Endothelial cell of umbilical vein (primary cell): ENCODE results near the gene ZNF160. TPM values are rescaled to one million over a fixed set of nuclear protein-coding genes. Genes with fewer than 3 reads are reported as not detected.
A peak's percentile ranks its signal among the peaks of the same experiment; 100 is the strongest.

Source experiments
- BruUV-seq: library from RNA; stranded (reverse); fragments of 400-500 nt; replicated peaks from 2 replicates; lab custom pipeline; 2021; lab: Mats Ljungman, UMichigan
- CTCF ChIA-PET: fragments of 300-600, 350-600 bp; sonication (Branson Sonifier 250); formaldehyde crosslinking; loops from one replicate; lab custom pipeline; 2021; ENCODE audit warnings: antibody characterized with exemption, inconsistent platforms; lab: Charles Lee
- POLR2A ChIA-PET: fragments of 300-600, 350-600 bp; sonication (Branson Sonifier 250); formaldehyde crosslinking; loops from one replicate; lab custom pipeline; 2021; ENCODE audit warnings: antibody characterized with exemption, inconsistent platforms; lab: Charles Lee
- DNase-seq: peaks from one replicate; pipeline ENCODE4 v3.0.0-alpha.2; 2011; ENCODE audit warnings: low read depth, low spot score
- FAIRE-seq: peaks from 2 replicates; lab custom pipeline; 2011; peaks lifted over from hg19 to GRCh38; lab: Jason Lieb, UNC
- H2AFZ ChIP-seq: 2 replicates; pipeline ENCODE4 v1.6.0; 2012; ENCODE audit warnings: low read depth, low read length, control low read depth, inconsistent platforms
- H3K27ac ChIP-seq: 2 replicates; pipeline ENCODE4 v1.5.1; 2011; ENCODE audit warnings: low read depth, mild to moderate bottlenecking, control low read depth, low read length, moderate library complexity; ENCODE audit not compliant: insufficient read depth
- H3K27me3 ChIP-seq, 2 experiments: 2 replicates each; pipeline versions ENCODE4 v1.6.0 to v1.6.1; 2011; ENCODE audit warnings: low read length in 2 of 2, mixed read lengths in 1 of 2; ENCODE audit not compliant: control insufficient read depth in 2 of 2, insufficient read depth in 2 of 2
- H3K36me3 ChIP-seq, 2 experiments: 2 replicates in 1 of 2; 3 replicates in 1 of 2; pipeline ENCODE4 v1.5.1; 2011; ENCODE audit warnings: low read length in 2 of 2, mild to moderate bottlenecking in 1 of 2, moderate library complexity in 1 of 2; ENCODE audit not compliant: control insufficient read depth in 2 of 2, insufficient read depth in 2 of 2; ENCODE audit errors: extremely low read depth in 1 of 2
- H3K4me1 ChIP-seq: 3 replicates; pipeline ENCODE4 v1.5.1; 2011; ENCODE audit warnings: mild to moderate bottlenecking, low read length; ENCODE audit not compliant: control insufficient read depth, insufficient read depth; ENCODE audit errors: extremely low read depth
- H3K4me2 ChIP-seq: 2 replicates; pipeline ENCODE4 v1.6.1; 2011; ENCODE audit warnings: low read length, control low read depth, mixed read lengths; ENCODE audit not compliant: insufficient read depth
- H3K4me3 ChIP-seq, 3 experiments: fragments of 200-600 bp in 1 of 3; sonication (generic), shearing (Covaris generic) in 1 of 3; replicated peaks in 1 of 3; 2 replicates each; pipeline ENCODE4 v1.5.1; 2011 to 2016; ENCODE audit warnings: control low read depth in 3 of 3, low read length in 3 of 3, mild to moderate bottlenecking in 2 of 3, inconsistent platforms in 1 of 3, low read depth in 1 of 3, moderate library complexity in 1 of 3; ENCODE audit not compliant: insufficient read depth in 1 of 3
- H3K79me2 ChIP-seq: 2 replicates; pipeline ENCODE4 v1.6.0; 2012; ENCODE audit warnings: low read length, inconsistent platforms; ENCODE audit not compliant: control insufficient read depth, insufficient read depth
- H3K9ac ChIP-seq: replicated peaks from 2 replicates; pipeline ENCODE3; 2011; ENCODE audit warnings: low read length, control low read depth; ENCODE audit not compliant: insufficient read depth; ENCODE audit errors: extremely low read depth
- H3K9me1 ChIP-seq: replicated peaks from 3 replicates; pipeline ENCODE4 v1.6.0; 2011; ENCODE audit warnings: mild to moderate bottlenecking, low read length; ENCODE audit not compliant: control insufficient read depth, insufficient read depth; ENCODE audit errors: extremely low read depth
- H3K9me3 ChIP-seq: replicated peaks from 2 replicates; pipeline ENCODE4 v1.5.1; 2012; ENCODE audit warnings: low read length, inconsistent platforms; ENCODE audit not compliant: control insufficient read depth, insufficient read depth
- H4K20me1 ChIP-seq: replicated peaks from 2 replicates; pipeline ENCODE3; 2011; ENCODE audit warnings: mild to moderate bottlenecking, low read length; ENCODE audit not compliant: control insufficient read depth, insufficient read depth; ENCODE audit errors: extremely low read depth
- CTCF ChIP-seq, 2 donors: IDR thresholded peaks; 1 replicate in 1 of 2; 2 replicates in 1 of 2; pipeline ENCODE4 v1.5.1; 2011; ENCODE audit warnings: low read length in 2 of 2, mild to moderate bottlenecking in 2 of 2, moderate library complexity in 2 of 2, control low read depth in 1 of 2, inconsistent platforms in 1 of 2, low read depth in 1 of 2; ENCODE audit not compliant: insufficient read depth in 1 of 2; ENCODE audit errors: extremely low read depth in 1 of 2
- EZH2 ChIP-seq: IDR thresholded peaks from 2 replicates; pipeline ENCODE4 v1.6.1; 2012; ENCODE audit warnings: borderline replicate concordance, low read depth, mild to moderate bottlenecking, moderate library complexity, low read length, inconsistent platforms; ENCODE audit not compliant: severe bottlenecking
- FOS ChIP-seq: IDR thresholded peaks from 2 replicates; pipeline ENCODE4 v1.6.1; 2011; ENCODE audit warnings: mild to moderate bottlenecking, low read length, moderate library complexity, borderline replicate concordance; ENCODE audit not compliant: insufficient read depth
- GATA2 ChIP-seq: IDR thresholded peaks from 2 replicates; pipeline ENCODE4 v1.7.0; 2011; ENCODE audit warnings: low read depth, mild to moderate bottlenecking, moderate library complexity, mixed read lengths, low read length; ENCODE audit not compliant: insufficient read length, insufficient read depth
- JUN ChIP-seq: IDR thresholded peaks from 2 replicates; pipeline ENCODE4 v1.6.1; 2011; ENCODE audit warnings: borderline replicate concordance, low read depth; ENCODE audit not compliant: insufficient read length, insufficient read depth
- MAX ChIP-seq: IDR thresholded peaks from 2 replicates; pipeline ENCODE4 v1.6.1; 2011; ENCODE audit not compliant: insufficient read depth, insufficient read length
- MYC ChIP-seq: IDR thresholded peaks from one replicate; pipeline ENCODE4 v1.6.1; 2011; ENCODE audit warnings: mild to moderate bottlenecking, low read depth, low read length
- POLR2A ChIP-seq: IDR thresholded peaks from 2 replicates; pipeline ENCODE4 v1.6.1; 2012; ENCODE audit warnings: low read depth, mild to moderate bottlenecking, control low read depth, low read length
- POLR2AphosphoS5 ChIP-seq: IDR thresholded peaks from 2 replicates; pipeline ENCODE4 v1.6.1; 2012; ENCODE audit warnings: low read depth, mild to moderate bottlenecking, control low read depth, low read length, moderate library complexity; ENCODE audit not compliant: insufficient read depth
- dilution Hi-C: fragments of 300-500 bp; cut with MboI; formaldehyde crosslinking; loops from one replicate; pipeline ENCODE4 v1.15.0; 2019; ENCODE audit warnings: low sequenced_read_pairs; ENCODE audit not compliant: extremely low pct_ligation_motif_present
- intact Hi-C: fragments of 100-400 bp; cut with micrococcal nuclease; formaldehyde crosslinking; loops from one replicate; pipeline ENCODE4 v1.10.0; 2022
- polyA plus RNA-seq, 4 experiments: library from polyadenylated mRNA; depleted of rRNA in 3 of 4; stranded (reverse) in 3 of 4; unstranded in 1 of 4; fragments of >200 nt; gene quantifications; 2 replicates each; pipeline versions ENCODE4 v1.2.1 to v1.2.3, GENCODE V29; 2011 to 2012; ENCODE audit warnings: missing spikeins in 1 of 4
- total RNA-seq: library from RNA; stranded (reverse); gene quantifications from 2 replicates; pipeline ENCODE4 v1.2.3, GENCODE V29; 2021

The ZNF160 gene
- total and polyA plus RNA-seq, 2 donors (not counting 3 experiments of a cell fraction or from before 2014, with no cell fraction given), result 11.3 to 16.4 TPM

- POLR2A ChIA-PET, result no interaction called here
- intact Hi-C loops, result no loop called here
These were observed 33.2 kb upstream of the ZNF160 start for GRCh38 chr19:53136432-53136831.

More at GRCh38 chr19:53136432-53136831, 33.2 kb upstream of the ZNF160 start:
- CTCF ChIA-PET, result no interaction called here
- TF ChIP-seq CTCF (IDR thresholded peaks at IDR 0.05; ENCODE audit: extremely low read depth in 1 of 2, insufficient read depth in 1 of 2, low read depth in 1 of 2, low read length in 2 of 2), result no peak
- TF ChIP-seq MYC, result no peak
- TF ChIP-seq POLR2A, result no peak
- TF ChIP-seq EZH2, result no peak
- TF ChIP-seq JUN, result no peak
- no peak for TF ChIP-seq GATA2
- no peak for TF ChIP-seq POLR2AphosphoS5
- no peak for TF ChIP-seq MAX
- no peak for TF ChIP-seq FOS
- FAIRE-seq (peak; percentile 12), DNase-seq (no peak)
- Histone ChIP-seq H3K36me3 (no peaks in the 10 kb centered on the region), H3K9me1 (no peaks in the 10 kb centered on the region), H3K4me2 (no peak overlapping the region), H3K27me3 (no peaks in the 10 kb centered on the region), H3K27ac (no peak overlapping the region), H3K4me3 (no peak overlapping the region), H4K20me1 (no peaks in the 10 kb centered on the region), H2AFZ (no peak overlapping the region), H3K79me2 (no peaks in the 10 kb centered on the region), H3K9ac (no peak overlapping the region), H3K4me1 (no peaks in the 10 kb centered on the region), H3K9me3 (peaks cover 12% of the 10 kb centered on the region)
- dilution Hi-C loops, result no loop called here
- no TSS peak for BruUV-seq
